SK-N-SH treated with all-trans-retinoic acid at 6 μM for 48 hours (cell line): ENCODE measurements around the gene FBH1.
"Not testable (repeated sequence)": the region's sequence is repeated elsewhere in the genome, so short reads cannot be mapped to it uniquely, and the experiment has no call there.

Experiments
- GLIS3 ChIP-seq: fragments of 250-450 bp; sonication (Bioruptor Pico); IDR thresholded peaks from 2 replicates; pipeline ENCODE4 v1.5.0; 2020; ENCODE audit warnings: mild to moderate bottlenecking, moderate library complexity
- RARB ChIP-seq: fragments of 250-450 bp; sonication (Bioruptor Pico); IDR thresholded peaks from 2 replicates; pipeline ENCODE4 v1.8.0; 2021; ENCODE audit warnings: mild to moderate bottlenecking, moderate library complexity
- TOX ChIP-seq: fragments of 250-450 bp; sonication (Bioruptor Pico); IDR thresholded peaks from 2 replicates; pipeline ENCODE4 v1.8.0; 2021; ENCODE audit warnings: mild to moderate bottlenecking, moderate library complexity, borderline replicate concordance
- ZNF70 ChIP-seq: fragments of 450-650 bp; formaldehyde crosslinking; IDR thresholded peaks from 2 replicates; pipeline ENCODE4 v1.5.0; 2020; ENCODE audit warnings: mild to moderate bottlenecking, moderate library complexity
- TF ChIP-seq, protein P1 (sequence below): fragments of 250-450 bp; sonication (Bioruptor Pico); IDR thresholded peaks from 2 replicates; pipeline ENCODE4 v1.8.0; 2020; ENCODE audit warnings: mild to moderate bottlenecking, moderate library complexity, borderline replicate concordance

DNA sequence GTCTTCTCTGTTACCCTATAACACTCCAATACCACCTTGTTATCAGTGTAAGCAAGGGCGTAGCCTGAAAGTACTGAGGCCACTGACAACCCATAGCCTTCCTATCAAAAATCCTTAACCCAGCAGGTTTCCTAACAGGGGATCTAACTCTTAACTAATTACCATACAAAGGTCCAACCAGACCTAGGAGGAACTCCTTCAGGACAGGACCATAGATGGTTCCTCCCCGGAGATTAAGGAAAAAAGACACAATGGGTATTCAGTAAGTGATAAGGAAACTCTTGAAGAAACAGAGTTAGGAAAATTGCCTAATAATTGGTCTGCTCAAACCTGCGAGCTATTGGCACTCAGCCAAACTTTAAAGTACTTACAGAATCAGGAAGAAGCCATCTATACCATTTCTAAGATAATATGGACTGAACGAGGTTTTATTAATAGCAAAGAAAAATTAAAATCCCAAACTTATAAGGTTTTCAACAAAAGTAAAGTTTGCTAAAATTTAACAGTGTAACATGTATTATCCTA lies 22.9 kb upstream of the FBH1 start:
- TF ChIP-seq GLIS3; TOX (CRISPR knock-in tag); RARB; ZNF70 (CRISPR knock-in tag): not testable (repeated sequence)
- TF ChIP-seq, protein P1, sequence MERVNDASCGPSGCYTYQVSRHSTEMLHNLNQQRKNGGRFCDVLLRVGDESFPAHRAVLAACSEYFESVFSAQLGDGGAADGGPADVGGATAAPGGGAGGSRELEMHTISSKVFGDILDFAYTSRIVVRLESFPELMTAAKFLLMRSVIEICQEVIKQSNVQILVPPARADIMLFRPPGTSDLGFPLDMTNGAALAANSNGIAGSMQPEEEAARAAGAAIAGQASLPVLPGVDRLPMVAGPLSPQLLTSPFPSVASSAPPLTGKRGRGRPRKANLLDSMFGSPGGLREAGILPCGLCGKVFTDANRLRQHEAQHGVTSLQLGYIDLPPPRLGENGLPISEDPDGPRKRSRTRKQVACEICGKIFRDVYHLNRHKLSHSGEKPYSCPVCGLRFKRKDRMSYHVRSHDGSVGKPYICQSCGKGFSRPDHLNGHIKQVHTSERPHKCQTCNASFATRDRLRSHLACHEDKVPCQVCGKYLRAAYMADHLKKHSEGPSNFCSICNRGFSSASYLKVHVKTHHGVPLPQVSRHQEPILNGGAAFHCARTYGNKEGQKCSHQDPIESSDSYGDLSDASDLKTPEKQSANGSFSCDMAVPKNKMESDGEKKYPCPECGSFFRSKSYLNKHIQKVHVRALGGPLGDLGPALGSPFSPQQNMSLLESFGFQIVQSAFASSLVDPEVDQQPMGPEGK (CRISPR knock-in tag) = not testable (repeated sequence)
